Tracheal epithelial cell (primary cell): ENCODE measurements around the gene KIAA0408. TPM values are rescaled to one million over a fixed set of nuclear protein-coding genes. Genes with fewer than 3 reads are reported as not detected.

Source experiments
- total RNA-seq: library from RNA; depleted of rRNA; stranded (reverse); fragments of >200 nt; gene quantifications from 2 replicates; pipeline ENCODE4 v1.2.1, GENCODE V29; 2014

The KIAA0408 gene
- total RNA-seq: not detected in 2 replicates

GRCh38 chr6:127459231-127459641 lies at the start of gene KIAA0408:
KIAA0408 (minus strand) TSS chr6:127459389; CDS start chr6:127453981, 5,408 bp downstream.

Other genes starting within 250 kb of the KIAA0408 start
- gene RNF146, start 192.5 kb downstream of the KIAA0408 start, total RNA-seq: 21.2 and 30.7 TPM in 2 replicates
- gene ECHDC1, start 115.8 kb downstream of the KIAA0408 start, total RNA-seq: 31.3 and 38.8 TPM in 2 replicates
- gene C6orf58, start 117.8 kb upstream of the KIAA0408 start, total RNA-seq: not detected in 2 replicates